Brain microvascular endothelial cell (primary cell): ENCODE results near the gene ZNF266.

Experiments used
- DNase-seq: peaks from one replicate; pipeline ENCODE4 v3.0.0-alpha.2; 2020
- H3K27ac ChIP-seq: fragments of 250-450 bp; sonication (Bioruptor Pico); 2 replicates; pipeline ENCODE4 v1.5.1; 2020; ENCODE audit warnings: mild to moderate bottlenecking, moderate library complexity
- H3K27me3 ChIP-seq: fragments of 250-450 bp; sonication (Bioruptor Pico); replicated peaks from 2 replicates; pipeline ENCODE4 v1.5.1; 2020; ENCODE audit warnings: mild to moderate bottlenecking
- H3K36me3 ChIP-seq: fragments of 250-450 bp; sonication (Bioruptor Pico); replicated peaks from 2 replicates; pipeline ENCODE4 v1.5.1; 2020; ENCODE audit warnings: mild to moderate bottlenecking
- H3K4me3 ChIP-seq: 2 replicates; pipeline ENCODE4 v1.5.1; 2011; ENCODE audit warnings: low read depth, mild to moderate bottlenecking, control low read depth, low read length, moderate library complexity
- CTCF ChIP-seq: IDR thresholded peaks from 2 replicates; pipeline ENCODE4 v1.5.1; 2011; ENCODE audit warnings: low read depth, mild to moderate bottlenecking, moderate library complexity, low read length, control low read depth, inconsistent platforms; ENCODE audit errors: missing control alignments
- in situ Hi-C: cut with HindIII; loops from 2 replicates; pipeline ENCODE4 v1.10.0; 2017; ENCODE audit warnings: low sequenced_read_pairs, low pct_ligation_motif_present

The ZNF266 gene

DNA sequence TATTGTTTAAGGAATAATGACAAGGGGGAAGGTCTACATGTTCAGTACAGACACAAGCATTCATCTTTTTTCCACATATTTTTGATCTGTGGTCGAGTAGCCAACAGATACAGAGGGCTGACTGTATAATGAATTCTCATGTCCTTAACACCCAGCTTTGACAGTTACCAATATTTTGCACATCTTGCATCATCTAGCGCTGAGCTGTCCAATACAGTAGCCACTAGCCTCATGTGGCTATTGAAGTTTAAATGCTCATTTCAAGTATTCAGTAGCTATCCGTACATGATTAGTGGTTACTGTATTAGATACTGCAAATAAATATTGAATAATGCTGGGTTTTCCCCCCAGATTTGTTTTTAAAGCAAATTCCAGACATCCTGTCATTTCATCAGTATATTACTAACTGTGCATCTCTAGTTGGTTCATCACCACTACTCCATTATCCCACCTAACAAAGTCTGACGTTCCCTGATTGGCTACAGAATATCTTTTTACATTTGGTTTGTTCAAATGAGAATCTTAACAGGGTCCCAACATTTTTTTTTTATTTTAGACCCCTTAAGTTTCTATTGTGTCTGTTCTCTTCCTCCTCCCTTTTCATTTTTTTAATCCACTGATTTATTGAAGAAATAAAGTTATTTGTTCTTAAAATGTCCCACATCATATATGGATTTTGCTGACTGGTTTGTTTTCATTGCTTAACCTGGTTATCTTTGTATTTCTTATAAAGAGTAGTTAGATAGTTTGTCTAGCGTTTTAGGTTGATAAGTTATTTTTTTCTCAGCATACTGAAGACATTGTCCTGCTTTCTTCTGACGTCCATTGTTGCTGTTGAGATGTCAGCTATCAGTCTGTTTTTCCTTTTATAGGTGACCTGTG, 64.4 kb downstream of the ZNF266 start:
- no peak for DNase-seq

DNA sequence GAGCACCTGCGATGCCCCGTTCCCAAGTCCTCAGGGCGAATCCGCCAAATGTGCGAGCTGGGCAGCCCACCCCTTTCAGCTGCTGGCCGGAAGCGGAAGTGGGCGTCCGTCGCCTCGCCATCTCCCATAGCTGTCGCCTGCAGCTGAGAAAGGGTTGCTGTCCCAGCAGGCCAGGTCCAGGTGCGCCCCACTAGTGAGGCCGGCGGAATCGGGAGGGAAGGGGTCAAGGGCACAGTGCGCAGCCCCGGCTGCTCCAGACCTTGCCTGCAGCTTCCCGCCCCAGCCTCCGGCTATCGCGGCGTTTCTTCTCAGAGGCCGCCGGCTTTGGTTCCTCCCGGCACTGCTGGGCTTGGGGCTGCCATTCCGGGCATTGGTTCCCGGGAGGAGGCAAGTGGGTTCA, 72.5 kb downstream of the ZNF266 start, which contains the start of gene ZNF177:
ZNF177 (plus strand) TSS at position 109 of the 400 bp plus-strand sequence. CDS start 15,299 bp downstream, outside the sequence.
- Histone ChIP-seq H3K27me3 (no peaks in the 10 kb centered on the region), H3K36me3 (no peaks in the 10 kb centered on the region), H3K4me3 (peak within 1 kb of the TSS; percentile 61), H3K27ac (no peak within 1 kb of the TSS)
- in situ Hi-C loops, result no loop called here
- peak; percentile 5 for DNase-seq
- TF ChIP-seq CTCF, result no peak

More for the DNA sequence above, 64.4 kb downstream of the ZNF266 start:
- H3K36me3 ChIP-seq, result peaks cover 2% of the 10 kb centered on the region
- TF ChIP-seq CTCF, result no peak
- H3K27ac ChIP-seq, result no peak overlapping the region
- no peak overlapping the region for H3K4me3 ChIP-seq
- in situ Hi-C loops, result no loop called here
- H3K27me3 ChIP-seq, result no peaks in the 10 kb centered on the region
